ENCODE measurements around the gene CHEK2.
"Not testable (repeated sequence)": the region's sequence is repeated elsewhere in the genome, so short reads cannot be mapped to it uniquely, and the experiment has no call there.

Gene CHEK2

GRCh38 chr22:28682966-28683365, 58.7 kb downstream of the CHEK2 start:
- DNase-seq, result not testable (repeated sequence)

- not testable (repeated sequence) for DNase-seq
These were observed 60.7 kb downstream of the CHEK2 start for GRCh38 chr22:28680813-28681490.

GRCh38 chr22:28679611-28680287, 61.9 kb downstream of the CHEK2 start, which contains the start of gene TTC28:
TSS of gene TTC28 (minus strand) at chr22:28679840. CDS start at chr22:28679723, 117 bp downstream.
- DNase-seq, result not testable (repeated sequence)

GRCh38 chr22:28678778-28679610, 62.6 kb downstream of the CHEK2 start:
- DNase-seq, result not testable (repeated sequence)

GRCh38 chr22:28678170-28678569, 63.5 kb downstream of the CHEK2 start:
- DNase-seq, result not testable (repeated sequence)

- no peak for DNase-seq
These were observed 67.5 kb downstream of the CHEK2 start for GRCh38 chr22:28674121-28674563.

- DNase-seq, result no peak
These were observed 70.9 kb downstream of the CHEK2 start for GRCh38 chr22:28670756-28671155.

GRCh38 chr22:28670161-28670560, 71.5 kb downstream of the CHEK2 start:
- DNase-seq, result no peak

GRCh38 chr22:28669387-28669786, 72.2 kb downstream of the CHEK2 start:
- no peak for DNase-seq

GRCh38 chr22:28663569-28663942, 78.1 kb downstream of the CHEK2 start:
- not testable (repeated sequence) for DNase-seq

- no peak for DNase-seq
These were observed 83.2 kb downstream of the CHEK2 start for GRCh38 chr22:28658448-28658847.

- no peak for DNase-seq
These were observed 85.4 kb downstream of the CHEK2 start for GRCh38 chr22:28656181-28656580.

GRCh38 chr22:28650463-28650862, 91.2 kb downstream of the CHEK2 start:
- DNase-seq, result no peak

- no peak for DNase-seq
These were observed 92.8 kb downstream of the CHEK2 start for GRCh38 chr22:28648792-28649191.

GRCh38 chr22:28647216-28647615, 94.4 kb downstream of the CHEK2 start:
- DNase-seq, result no peak

GRCh38 chr22:28639321-28639720, 102.3 kb downstream of the CHEK2 start:
- no peak for DNase-seq
